Testis (tissue), 3 donors: ENCODE results near the gene LKAAEAR1. TPM values are rescaled to one million over a fixed set of nuclear protein-coding genes. Genes with fewer than 3 reads are reported as not detected.

Source experiments
- DNase-seq: peaks from one replicate; pipeline ENCODE4 v3.0.0-alpha.2; 2019
- H3K27ac ChIP-seq, 2 donors: fragments of 200-600 bp; sonication (generic); one replicate each; pipeline ENCODE4 v1.5.1; 2019
- H3K27me3 ChIP-seq: fragments of 200-600 bp; sonication (generic); one replicate; pipeline ENCODE4 v1.5.1; 2019
- H3K36me3 ChIP-seq: fragments of 200-600 bp; sonication (generic); one replicate; pipeline ENCODE4 v1.5.1; 2017; ENCODE audit warnings: low read depth; ENCODE audit errors: missing control alignments
- H3K4me1 ChIP-seq: fragments of 200-600 bp; sonication (generic); one replicate; pipeline ENCODE4 v1.5.1; 2019
- H3K4me3 ChIP-seq, 2 donors: fragments of 200-600 bp; sonication (generic); one replicate each; pipeline ENCODE4 v1.5.1; 2017 to 2019
- H3K9me3 ChIP-seq: fragments of 200-600 bp; sonication (generic); one replicate; pipeline ENCODE4 v1.5.1; 2017
- CTCF ChIP-seq, 3 experiments: fragments of 450-650 bp in 2 of 3; fragments of 200-600 bp in 1 of 3; sonication (generic) in 1 of 3; IDR thresholded peaks; one replicate each; pipeline ENCODE4 v1.5.1; 2016 to 2019; ENCODE audit warnings: antibody characterized with exemption in 3 of 3, mild to moderate bottlenecking in 2 of 3, moderate library complexity in 1 of 3
- POLR2A ChIP-seq: fragments of 450-650 bp; IDR thresholded peaks from one replicate; pipeline ENCODE4 v1.6.1; 2017; ENCODE audit warnings: antibody characterized with exemption, mild to moderate bottlenecking, moderate library complexity
- WGBS, 2 donors: methylation state at CpG; one replicate each; pipeline ENCODE4 v1.1.5; 2018; 5-methylcytosine and 5-hydroxymethylcytosine counted together
- intact Hi-C: fragments of 100-400 bp; cut with DNase I; formaldehyde crosslinking; loops from one replicate; pipeline ENCODE4 v1.15.1; 2023; ENCODE audit warnings: low total_unique reads
- microRNA-seq, 2 donors: library from miRNA; unstranded; fragments of <30 nt; microRNA quantifications; one replicate each; pipeline ENCODE4, GENCODE V29; 2016; ENCODE audit warnings: borderline number of aligned reads in 2 of 2, borderline replicate concordance in 1 of 2
- polyA plus RNA-seq: library from polyadenylated mRNA; stranded (reverse); fragments of 350-450 nt; fragmentation: Illumina TruSeq; extraction: RNeasy Lipid Tissue Mini Kit (QIAGEN cat#74804); gene quantifications from one replicate; pipeline ENCODE4 v1.2.3, GENCODE V29; 2014; ENCODE audit warnings: low read depth, low replicate concordance; ENCODE audit not compliant: insufficient read depth
- small RNA-seq, 2 donors: library from RNA; depleted of rRNA; stranded (forward); fragments of <200 nt; gene quantifications; one replicate each; pipeline ENCODE3, GENCODE V24; 2016
- total RNA-seq, 2 donors: library from RNA; depleted of rRNA; stranded (reverse); fragments of >200 nt; gene quantifications; one replicate each; pipeline ENCODE4 v1.2.3, GENCODE V29; 2016

The LKAAEAR1 gene
- total and polyA plus RNA-seq, 3 donors from 2014 or later, result 6.6 to 89.9 (median 45.3) TPM

- Histone ChIP-seq H3K27me3 (no peaks in the 10 kb centered on the region), H3K27ac (no peak within 1 kb of the TSS), H3K4me1 (peaks cover 16% of the 10 kb centered on the region), H3K9me3 (no peaks in the 10 kb centered on the region), H3K36me3 (no peaks in the 10 kb centered on the region), H3K4me3 (no peak within 1 kb of the TSS)
- WGBS, 2 donors, result 78 to 88% methylated on average over 3 to 10 of the region's 10 CpGs
- intact Hi-C loops, result no loop called here
- DNase-seq, result no peak
- TF ChIP-seq CTCF (IDR thresholded peaks at IDR 0.05) (no peak), POLR2A (no peak)
Observed at GRCh38 chr20:64035933-64036345, 48.3 kb downstream of the LKAAEAR1 start, which contains the start of gene C20orf204. TSS of gene C20orf204 (plus strand) at chr20:64036182. CDS start at chr20:64036324, 142 bp downstream.

- DNase-seq, result no peak
- 85 to 91% methylated on average over 12 to 17 of the region's 17 CpGs for WGBS, 2 donors
- Histone ChIP-seq H3K4me3 (no peak overlapping the region), H3K36me3 (no peaks in the 10 kb centered on the region), H3K27me3 (no peaks in the 10 kb centered on the region), H3K27ac (no peak overlapping the region), H3K9me3 (no peaks in the 10 kb centered on the region), H3K4me1 (peaks cover 16% of the 10 kb centered on the region)
- intact Hi-C loops, result no loop called here
- TF ChIP-seq CTCF (IDR thresholded peaks at IDR 0.05) (no peak), POLR2A (no peak)
Observed at GRCh38 chr20:64035066-64035932, 48.9 kb downstream of the LKAAEAR1 start.

- WGBS, 2 donors, result 73 to 74% methylated on average over 3 to 11 of the region's 11 CpGs
- DNase-seq, result peak; percentile 56
- Histone ChIP-seq H3K27ac (no peak overlapping the region), H3K9me3 (no peaks in the 10 kb centered on the region), H3K4me3 (no peak overlapping the region), H3K27me3 (no peaks in the 10 kb centered on the region), H3K36me3 (no peaks in the 10 kb centered on the region), H3K4me1 (peaks cover 12% of the 10 kb centered on the region)
- TF ChIP-seq POLR2A (no peak), CTCF (IDR thresholded peaks at IDR 0.05) (no peak)
- intact Hi-C loops, result no loop called here
Observed at GRCh38 chr20:64033981-64034493, 50.2 kb downstream of the LKAAEAR1 start.

Small RNAs within 50 kb of the gene (microRNA-seq; reads per million reads assigned to microRNA genes)
- gene MIR6813, result 0.69 to 0.70 reads per million in 2 donors

Small RNAs within 50 kb of the gene (small RNA-seq; reads per million reads assigned to genes)
- gene AL355803.1 (0 to 0.19 reads per million in 2 donors), gene MIR6813 (0 reads per million in 2 donors)

Other genes with a start within 250 kb of the LKAAEAR1 start
- 10 to 100 TPM; 13.8 to 20.9 TPM for gene ABHD16B, start 222.9 kb downstream of the LKAAEAR1 start, total RNA-seq
- 10.8 TPM for gene ABHD16B, start 222.9 kb downstream of the LKAAEAR1 start, polyA plus RNA-seq
- 100 to 1,000 TPM; 100 to 132 TPM for gene TPD52L2, start 219.1 kb downstream of the LKAAEAR1 start, total RNA-seq
- 89.9 TPM for gene TPD52L2, start 219.1 kb downstream of the LKAAEAR1 start, polyA plus RNA-seq
- gene DNAJC5, start 189.3 kb downstream of the LKAAEAR1 start, total RNA-seq, result 10 to 100 TPM; 58.2 to 64.8 TPM
- 35.6 TPM for gene DNAJC5, start 189.3 kb downstream of the LKAAEAR1 start, polyA plus RNA-seq
- gene UCKL1, start 128.0 kb downstream of the LKAAEAR1 start, total RNA-seq, result 10 to 100 TPM; 72.6 to 78.0 TPM
- 35.0 TPM for gene UCKL1, start 128.0 kb downstream of the LKAAEAR1 start, polyA plus RNA-seq
- gene ZNF512B, start 114.5 kb downstream of the LKAAEAR1 start, total RNA-seq, result 10 to 100 TPM; 24.5 to 27.6 TPM
- 16.7 TPM for gene ZNF512B, start 114.5 kb downstream of the LKAAEAR1 start, polyA plus RNA-seq
- gene SAMD10, start 104.8 kb downstream of the LKAAEAR1 start, total RNA-seq, result 10 to 100 TPM in 1 of 2 donors, 1 to 10 TPM in 1; 6.2 to 10.7 TPM
- 3.9 TPM for gene SAMD10, start 104.8 kb downstream of the LKAAEAR1 start, polyA plus RNA-seq
- gene PRPF6, start 103.3 kb downstream of the LKAAEAR1 start, total RNA-seq, result 100 to 1,000 TPM; 107 to 114 TPM
- 106 TPM for gene PRPF6, start 103.3 kb downstream of the LKAAEAR1 start, polyA plus RNA-seq
- 1 to 10 TPM; 4.5 to 8.3 TPM for gene C20orf204, start 48.2 kb downstream of the LKAAEAR1 start, total RNA-seq
- 2.9 TPM for gene C20orf204, start 48.2 kb downstream of the LKAAEAR1 start, polyA plus RNA-seq
- gene SOX18, start 34.8 kb downstream of the LKAAEAR1 start, total RNA-seq, result 10 to 100 TPM in 1 of 2 donors, 1 to 10 TPM in 1; 6.1 to 17.1 TPM
- 7.9 TPM for gene SOX18, start 34.8 kb downstream of the LKAAEAR1 start, polyA plus RNA-seq
- 100 to 1,000 TPM in 1 of 2 donors, 10 to 100 TPM in 1; 94.5 to 126 TPM for gene TCEA2, start 21.2 kb downstream of the LKAAEAR1 start, total RNA-seq
- gene TCEA2, start 21.2 kb downstream of the LKAAEAR1 start, polyA plus RNA-seq, result 171 TPM
- 10 to 100 TPM in 1 of 2 donors, 1 to 10 TPM in 1; 4.4 to 10.4 TPM for gene RGS19, start 4.9 kb downstream of the LKAAEAR1 start, total RNA-seq
- gene RGS19, start 4.9 kb downstream of the LKAAEAR1 start, polyA plus RNA-seq, result 7.3 TPM
- 1 to 10 TPM; 6.0 to 7.7 TPM for gene OPRL1, start 4.3 kb downstream of the LKAAEAR1 start, total RNA-seq
- gene OPRL1, start 4.3 kb downstream of the LKAAEAR1 start, polyA plus RNA-seq, result 9.4 TPM
- gene NPBWR2, start 23.2 kb upstream of the LKAAEAR1 start, total RNA-seq, result under 1 TPM in 1 of 2 donors, not detected in 1; 0.19 TPM
- gene NPBWR2, start 23.2 kb upstream of the LKAAEAR1 start, polyA plus RNA-seq, result not detected
- gene MYT1, start 80.1 kb upstream of the LKAAEAR1 start, total RNA-seq, result 10 to 100 TPM in 1 of 2 donors, 1 to 10 TPM in 1; 1.7 to 22.2 TPM
- 2.9 TPM for gene MYT1, start 80.1 kb upstream of the LKAAEAR1 start, polyA plus RNA-seq
- 100 to 1,000 TPM in 1 of 2 donors, 10 to 100 TPM in 1; 96.4 to 156 TPM for gene PCMTD2, start 171.3 kb upstream of the LKAAEAR1 start, total RNA-seq
- 57.6 TPM for gene PCMTD2, start 171.3 kb upstream of the LKAAEAR1 start, polyA plus RNA-seq